GM12872 (cell line): ENCODE measurements around the gene CD99.
"Not testable (repeated sequence)": the region's sequence is repeated elsewhere in the genome, so short reads cannot be mapped to it uniquely, and the experiment has no call there.

Source experiments
- TF ChIP-seq, protein P1 (sequence below): IDR thresholded peaks from 3 replicates; pipeline ENCODE4 v1.5.1; 2011; ENCODE audit warnings: low read depth, mild to moderate bottlenecking, low read length, moderate library complexity; ENCODE audit not compliant: insufficient read depth

CD99 gene

DNA sequence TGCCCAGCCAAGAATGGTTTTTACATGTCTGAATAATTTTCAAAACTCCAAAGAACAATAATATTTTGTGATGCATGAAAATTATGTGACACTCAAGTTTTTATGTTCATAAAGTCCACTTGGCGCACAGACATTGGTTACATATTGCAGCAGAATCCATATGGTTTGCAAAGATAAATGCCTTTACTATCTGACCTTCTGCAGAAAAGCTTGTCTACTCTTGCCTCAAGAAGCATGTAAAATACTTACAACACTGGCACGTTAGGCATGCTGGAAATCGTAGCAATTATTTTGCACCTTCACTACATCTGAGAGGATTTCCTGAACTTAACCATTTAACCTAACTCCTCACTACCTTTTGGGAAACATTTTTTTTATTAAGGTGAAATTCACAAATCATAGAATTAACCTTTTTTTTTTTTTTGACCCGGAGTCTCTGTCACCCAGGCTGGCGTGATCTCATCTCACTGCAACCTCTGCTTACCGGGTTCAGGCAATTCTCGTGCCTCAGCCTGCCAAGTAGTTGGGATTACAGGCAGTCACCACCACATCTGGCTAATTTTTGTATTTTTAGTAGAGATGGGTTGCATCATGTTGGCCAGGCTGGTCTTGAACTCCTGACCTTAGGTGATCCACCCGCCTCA is 57.2 kb downstream of the CD99 start:
- TF ChIP-seq, protein P1, sequence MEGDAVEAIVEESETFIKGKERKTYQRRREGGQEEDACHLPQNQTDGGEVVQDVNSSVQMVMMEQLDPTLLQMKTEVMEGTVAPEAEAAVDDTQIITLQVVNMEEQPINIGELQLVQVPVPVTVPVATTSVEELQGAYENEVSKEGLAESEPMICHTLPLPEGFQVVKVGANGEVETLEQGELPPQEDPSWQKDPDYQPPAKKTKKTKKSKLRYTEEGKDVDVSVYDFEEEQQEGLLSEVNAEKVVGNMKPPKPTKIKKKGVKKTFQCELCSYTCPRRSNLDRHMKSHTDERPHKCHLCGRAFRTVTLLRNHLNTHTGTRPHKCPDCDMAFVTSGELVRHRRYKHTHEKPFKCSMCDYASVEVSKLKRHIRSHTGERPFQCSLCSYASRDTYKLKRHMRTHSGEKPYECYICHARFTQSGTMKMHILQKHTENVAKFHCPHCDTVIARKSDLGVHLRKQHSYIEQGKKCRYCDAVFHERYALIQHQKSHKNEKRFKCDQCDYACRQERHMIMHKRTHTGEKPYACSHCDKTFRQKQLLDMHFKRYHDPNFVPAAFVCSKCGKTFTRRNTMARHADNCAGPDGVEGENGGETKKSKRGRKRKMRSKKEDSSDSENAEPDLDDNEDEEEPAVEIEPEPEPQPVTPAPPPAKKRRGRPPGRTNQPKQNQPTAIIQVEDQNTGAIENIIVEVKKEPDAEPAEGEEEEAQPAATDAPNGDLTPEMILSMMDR, result no peak

DNA sequence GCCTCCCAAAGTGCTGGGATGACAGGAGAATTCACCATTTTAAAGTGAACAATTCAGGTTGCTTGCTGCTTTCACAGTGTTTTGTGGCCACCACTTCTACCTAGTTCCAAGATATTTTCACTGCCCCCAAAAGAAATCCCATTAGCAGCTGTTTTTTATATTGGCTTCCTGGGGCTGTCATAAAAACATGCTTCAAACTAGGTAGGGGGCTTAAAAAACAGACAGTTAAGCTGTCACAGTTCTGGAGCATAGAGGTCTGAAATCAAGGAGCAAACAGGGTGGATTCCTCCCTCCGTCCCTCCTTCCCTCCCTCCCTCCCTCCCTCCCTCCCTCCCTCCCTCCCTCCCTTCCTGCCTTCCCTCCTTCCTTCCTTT is 57.7 kb downstream of the CD99 start:
- TF ChIP-seq, protein P1, result no peak

GRCh38 chrX:2751291-2751690 is 60.2 kb downstream of the CD99 start:
- TF ChIP-seq, protein P1, result no peak

GRCh38 chrX:2751874-2752300 is 60.8 kb downstream of the CD99 start, which contains the start of gene XG:
XG (plus strand) TSS chrX:2752040; CDS start chrX:2752275, 235 bp downstream.
- TF ChIP-seq, protein P1, result not testable (repeated sequence)

- TF ChIP-seq, protein P1, result no peak
Measured at GRCh38 chrX:2756548-2756947, 65.5 kb downstream of the CD99 start.

DNA sequence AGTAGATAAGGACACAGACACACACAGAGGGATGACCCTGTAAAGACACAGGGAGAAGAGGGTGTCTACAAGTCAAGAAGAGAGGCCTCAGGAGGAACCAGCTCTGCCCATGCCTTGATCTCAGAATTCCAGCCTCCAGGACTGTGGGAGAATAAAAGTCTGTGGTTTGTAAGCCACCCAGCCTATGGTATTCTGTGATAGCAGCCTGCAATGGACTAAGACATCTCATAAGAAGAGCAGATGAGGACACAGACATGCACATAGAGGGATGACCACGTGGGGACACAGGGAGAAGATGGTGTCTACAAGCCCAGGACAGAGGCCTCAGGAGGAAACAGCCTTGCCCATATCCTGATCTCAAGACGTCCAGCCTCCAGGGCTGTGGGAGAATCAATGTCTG is 70.2 kb downstream of the CD99 start:
- TF ChIP-seq, protein P1, result no peak

DNA sequence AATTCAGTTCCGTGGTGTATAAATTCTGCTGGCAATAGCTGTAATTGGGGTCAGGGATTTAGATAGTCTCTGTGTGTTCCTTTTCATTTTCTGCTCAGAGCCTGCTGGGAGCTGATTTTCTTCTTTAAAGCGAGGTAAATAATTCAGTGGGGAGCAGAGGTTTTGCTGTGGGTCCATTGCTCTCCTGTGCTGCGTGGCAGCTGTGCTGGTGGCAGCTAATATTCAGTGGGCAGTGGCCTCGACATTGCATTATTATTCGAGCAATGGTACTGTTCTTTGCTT is 74.4 kb downstream of the CD99 start:
- TF ChIP-seq, protein P1, result no peak

- TF ChIP-seq, protein P1, result no peak
Measured at GRCh38 chrX:2766906-2767305, 75.8 kb downstream of the CD99 start.
